ENCODE measurements around the gene ENPP4.
"Not testable (repeated sequence)": the region's sequence is repeated elsewhere in the genome, so short reads cannot be mapped to it uniquely, and the experiment has no call there.

The ENPP4 gene

DNA sequence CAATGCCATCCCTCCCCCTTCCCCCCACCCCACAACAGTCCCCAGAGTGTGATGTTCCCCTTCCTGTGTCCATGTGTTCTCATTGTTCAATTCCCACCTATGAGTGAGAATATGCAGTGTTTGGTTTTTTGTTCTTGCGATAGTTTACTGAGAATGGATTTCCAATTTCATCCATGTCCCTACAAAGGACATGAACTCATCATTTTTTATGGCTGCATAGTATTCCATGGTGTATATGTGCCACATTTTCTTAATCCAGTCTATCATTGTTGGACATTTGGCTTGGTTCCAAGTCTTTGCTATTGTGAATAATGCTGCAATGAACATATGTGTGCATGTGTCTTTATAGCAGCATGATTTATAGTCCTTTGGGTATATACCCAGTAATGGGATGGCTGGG, 1.5 kb downstream of the ENPP4 start:
- DNase-seq (ENCODE audit: low read depth in 3 of 3): not testable (repeated sequence)

DNA sequence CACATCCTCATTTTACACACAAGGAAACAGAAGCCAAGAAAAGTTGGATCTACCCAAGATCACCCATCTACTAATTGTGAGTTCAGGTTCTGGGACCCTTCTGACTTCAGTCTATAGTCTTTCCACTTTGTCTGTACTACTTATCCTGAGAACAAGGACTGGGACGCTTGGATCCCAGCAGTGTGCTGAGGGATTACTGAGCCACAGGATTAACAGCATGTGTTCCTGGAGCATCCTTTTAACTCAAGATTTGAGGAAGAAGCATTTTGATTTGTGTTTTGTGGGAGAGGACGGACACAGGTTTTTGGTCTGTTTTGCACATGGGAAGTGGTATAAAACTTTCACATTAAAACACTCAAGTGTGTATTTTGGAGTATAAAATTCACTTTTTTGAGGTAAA, 4.4 kb downstream of the ENPP4 start:
- DNase-seq (ENCODE audit: low read depth in 3 of 3): no peak

DNA sequence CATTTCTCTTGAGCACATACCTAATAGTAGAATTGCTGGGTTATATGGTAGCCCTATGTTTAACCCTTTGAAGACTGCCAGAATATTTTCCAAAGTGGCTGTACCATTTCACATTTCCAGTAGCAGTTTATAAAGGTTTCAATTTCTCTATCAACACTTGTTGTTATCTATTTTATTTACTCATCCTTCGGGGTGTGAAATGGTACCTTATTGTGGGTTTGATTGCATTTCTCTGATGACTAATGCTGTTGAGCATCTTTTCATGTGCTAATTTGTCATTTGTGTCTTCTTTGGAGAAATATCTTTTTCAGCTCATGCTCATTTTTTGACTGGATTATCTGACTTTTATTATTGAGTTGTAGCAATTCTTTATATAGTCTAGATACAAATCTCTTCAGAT, 5.4 kb downstream of the ENPP4 start:
- no peak for DNase-seq (ENCODE audit: low read depth in 3 of 3)

DNA sequence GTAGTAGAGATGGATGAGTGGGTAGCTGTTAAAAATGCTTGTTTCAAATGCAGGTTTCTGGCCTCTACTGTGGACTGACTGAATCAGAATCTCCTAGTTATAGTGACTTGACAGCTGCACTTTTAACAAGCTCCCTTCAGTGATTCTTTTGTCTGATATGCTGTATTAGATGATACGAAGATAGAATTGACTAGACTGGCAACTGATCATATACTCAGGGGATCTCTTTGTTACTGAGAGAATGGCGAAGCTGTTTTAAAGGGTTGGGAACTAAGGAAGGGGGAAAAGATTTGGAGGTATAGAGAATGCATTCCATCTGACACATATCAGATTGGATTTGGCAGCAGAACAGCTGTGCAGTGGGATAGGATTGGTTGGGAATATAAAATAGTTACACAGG, 7.0 kb downstream of the ENPP4 start:
- DNase-seq (ENCODE audit: low read depth in 3 of 3): no peak

DNA sequence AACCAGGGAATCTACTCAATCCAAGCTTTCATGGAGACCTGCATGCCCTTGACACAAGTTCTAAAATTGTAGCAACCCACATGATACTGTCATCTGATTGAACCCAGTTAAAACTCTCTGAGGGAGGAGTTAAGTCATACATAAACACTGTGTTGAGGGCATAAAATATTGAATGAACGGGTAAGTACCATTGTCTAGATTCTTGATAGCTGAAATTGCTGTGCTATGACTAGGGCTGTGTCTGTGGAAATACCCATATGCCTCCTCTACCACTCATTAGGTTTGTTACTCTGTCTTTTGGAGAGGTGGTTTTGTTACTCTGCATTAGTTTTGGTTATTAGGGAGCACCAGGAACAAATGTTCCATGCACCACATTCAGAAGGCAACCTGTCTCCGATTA, 7.6 kb downstream of the ENPP4 start:
- no peak for DNase-seq (ENCODE audit: low read depth in 3 of 3)

DNA sequence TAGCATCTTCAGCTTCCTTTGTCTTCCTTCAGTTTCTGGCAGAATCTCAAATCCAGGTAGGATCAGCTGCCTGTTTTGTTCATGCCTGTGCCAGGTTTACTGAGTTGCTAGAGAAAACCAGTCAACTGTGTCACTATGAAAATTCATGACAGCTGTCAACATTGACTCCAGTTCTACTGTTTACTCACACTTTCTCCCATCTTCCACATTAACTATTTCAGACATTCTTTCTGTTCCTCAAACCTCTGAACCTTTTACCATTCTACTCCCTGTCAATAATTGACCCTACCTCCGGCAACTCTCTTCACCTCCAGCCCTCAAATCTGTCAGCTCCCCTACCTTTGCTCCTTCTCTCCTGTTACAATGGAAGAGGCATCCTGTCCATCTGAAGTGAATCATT, 8.5 kb downstream of the ENPP4 start:
- DNase-seq (ENCODE audit: low read depth in 3 of 3): no peak

DNA sequence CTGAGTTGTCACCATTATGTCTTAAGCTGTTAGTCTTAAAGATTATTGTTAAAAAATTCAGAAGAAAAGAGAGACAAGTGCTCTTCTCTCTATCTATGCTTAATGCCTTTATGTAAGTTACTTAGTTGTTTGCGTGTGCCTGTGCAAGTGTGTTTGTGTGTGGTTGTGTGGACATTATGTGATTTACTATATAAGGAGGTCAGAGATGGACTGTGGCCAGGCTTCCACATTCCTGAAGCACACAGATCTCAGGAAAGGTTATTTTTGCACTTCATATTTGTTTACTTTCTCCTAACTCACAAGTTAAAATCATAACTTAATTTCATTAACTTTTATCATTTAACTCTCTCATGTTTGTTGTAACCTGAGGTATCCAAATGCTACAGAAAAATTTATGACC, 14.5 kb downstream of the ENPP4 start:
- no peak for DNase-seq (ENCODE audit: low read depth in 3 of 3)

DNA sequence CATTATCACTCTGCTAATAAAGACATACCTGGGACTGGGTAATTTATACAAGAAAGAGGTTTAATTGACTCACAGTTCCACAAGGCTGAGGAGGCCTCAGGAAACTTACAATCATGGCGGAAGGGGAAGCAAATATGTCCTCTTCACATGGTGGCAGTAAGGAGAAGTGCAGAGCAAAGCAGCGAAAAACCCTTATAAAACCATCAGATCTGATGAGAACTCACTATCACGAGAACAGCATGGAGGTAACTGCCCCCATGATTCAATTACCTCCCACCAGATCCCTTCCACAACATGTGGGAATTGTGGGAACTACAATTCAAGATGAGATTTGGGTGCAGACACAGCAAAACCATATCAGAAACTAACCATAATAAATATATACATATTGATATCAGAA, 19.3 kb downstream of the ENPP4 start:
- DNase-seq (ENCODE audit: low read depth in 3 of 3): not testable (repeated sequence)

DNA sequence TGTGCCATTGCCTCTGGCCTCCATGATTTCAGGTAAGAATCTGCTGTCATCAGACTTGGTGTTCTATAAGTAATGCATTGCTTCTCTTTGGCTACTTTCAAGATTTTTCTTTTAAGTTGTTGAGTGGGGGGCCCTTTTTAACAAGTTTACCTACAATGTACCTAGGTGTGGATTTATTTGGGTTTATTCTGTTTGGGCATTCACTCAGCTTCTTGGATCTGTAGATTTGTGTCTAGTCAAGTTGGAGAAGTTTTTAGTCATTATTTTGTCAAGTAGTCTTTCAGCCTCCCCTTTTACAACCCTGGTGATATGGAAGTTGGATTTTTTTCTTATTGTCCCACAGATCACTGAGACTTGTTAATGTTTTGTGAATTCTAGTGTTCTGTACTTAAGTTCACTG, 26.9 kb downstream of the ENPP4 start:
- DNase-seq (ENCODE audit: low read depth in 3 of 3): no peak

DNA sequence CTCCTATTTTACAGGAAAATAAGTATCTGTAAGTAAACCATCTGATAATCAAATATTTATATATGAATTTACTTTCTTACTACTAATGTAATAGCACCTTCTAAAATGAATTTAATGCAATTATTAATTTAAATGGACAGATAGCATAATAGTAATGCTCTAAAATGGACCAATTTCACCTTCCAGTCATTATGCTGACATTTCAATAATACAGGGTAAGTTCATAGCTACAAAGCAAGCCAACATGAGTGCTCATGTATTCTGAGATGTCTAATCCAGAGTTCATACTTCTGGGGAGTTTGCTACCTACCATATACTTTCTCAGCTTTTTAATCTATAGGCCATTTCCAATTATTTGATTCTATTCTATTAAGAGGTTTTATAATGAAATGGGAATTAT, 29.4 kb downstream of the ENPP4 start:
- no peak for DNase-seq (ENCODE audit: low read depth in 3 of 3)

DNA sequence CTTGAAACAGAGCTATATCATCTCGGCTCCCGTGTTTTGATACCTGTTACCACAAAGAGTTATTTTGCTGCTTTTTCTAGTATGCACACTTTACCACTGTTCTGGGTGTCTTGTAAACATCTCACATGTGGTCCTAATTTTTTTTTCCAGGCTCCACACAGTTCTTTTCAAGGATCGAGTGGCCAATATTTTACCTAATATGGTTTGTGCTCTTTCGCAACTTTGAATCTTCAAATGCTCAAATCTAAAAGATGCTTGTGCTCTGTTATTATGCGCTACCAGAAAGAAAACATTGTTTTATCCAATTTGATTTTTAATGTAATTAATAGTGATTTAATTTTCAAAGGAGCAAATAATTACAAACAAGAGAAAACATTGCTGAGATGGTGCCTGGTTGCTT, 30.3 kb downstream of the ENPP4 start:
- DNase-seq (ENCODE audit: low read depth in 3 of 3): no peak

DNA sequence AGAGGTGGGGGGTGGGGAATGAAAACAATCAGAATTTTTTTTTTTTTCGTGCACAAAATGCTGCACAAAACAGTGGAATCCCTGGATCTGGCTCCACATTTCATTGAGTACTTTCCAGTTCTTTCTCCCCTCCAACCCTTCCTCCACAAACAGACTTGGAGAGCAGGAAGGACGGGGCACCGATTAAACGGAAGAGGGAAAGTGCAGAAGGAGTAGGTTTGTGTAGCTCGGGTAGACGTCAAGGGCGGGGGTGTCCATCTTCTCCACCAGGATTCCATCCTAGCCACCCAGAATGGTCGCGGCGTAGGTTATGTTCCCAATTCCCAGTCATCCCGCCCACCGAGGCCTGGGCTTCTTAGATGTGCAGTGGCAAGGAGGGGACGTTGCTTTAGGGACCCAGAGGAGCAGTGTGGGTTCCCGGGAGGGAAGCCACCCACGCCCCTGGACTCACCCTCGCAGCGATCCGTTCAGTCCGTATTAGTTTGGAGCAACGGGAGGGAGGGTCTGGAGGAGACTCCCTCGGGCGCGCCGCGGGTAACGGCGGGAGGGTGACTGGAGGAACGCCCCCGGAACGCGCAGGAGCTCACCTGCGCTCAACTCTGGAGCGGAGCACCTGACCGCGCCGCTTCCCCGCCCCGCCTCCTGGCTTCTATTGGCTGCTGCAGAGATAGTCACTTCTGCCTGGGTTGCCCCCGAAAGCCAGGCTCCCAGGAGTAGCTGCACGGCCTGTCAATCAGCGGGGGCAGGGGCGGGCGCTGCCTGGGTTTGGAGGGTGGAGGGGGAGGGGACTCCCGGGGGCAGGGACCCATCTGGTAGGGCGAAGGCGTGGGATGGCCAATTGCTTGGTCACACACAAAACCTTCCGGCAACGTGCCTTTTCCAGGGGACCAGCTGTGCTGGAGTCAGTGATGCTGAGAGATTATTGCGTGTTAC, 40.8 kb downstream of the ENPP4 start, which contains the start of gene ENPP5:
TSS of gene ENPP5 (minus strand) at position 624 of the 933 bp plus-strand sequence. CDS start 2,718 bp downstream, outside the sequence.
- DNase-seq (ENCODE audit: low read depth in 3 of 3): peak; percentile 23 to 38 (median 26)

DNA sequence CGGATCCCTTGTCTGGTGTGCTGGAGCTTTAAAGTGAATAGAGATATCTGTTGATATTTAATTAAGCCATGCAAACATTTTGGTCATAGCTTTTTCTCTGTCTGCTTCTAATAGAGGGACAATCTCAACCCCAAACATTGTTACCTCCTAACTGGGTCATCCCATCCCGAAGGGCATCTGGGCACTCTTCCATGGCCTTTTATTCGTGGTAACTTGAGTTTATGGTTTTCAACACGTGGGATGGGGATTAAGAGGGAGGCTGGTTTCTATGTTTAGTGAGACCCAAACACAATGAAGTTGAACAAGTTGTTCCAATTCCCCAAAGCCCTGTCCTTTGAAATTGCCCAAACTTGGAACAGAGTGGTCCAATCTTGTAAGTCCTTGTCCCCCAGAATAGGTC, 42.4 kb downstream of the ENPP4 start:
- DNase-seq (ENCODE audit: low read depth in 3 of 3): no peak

DNA sequence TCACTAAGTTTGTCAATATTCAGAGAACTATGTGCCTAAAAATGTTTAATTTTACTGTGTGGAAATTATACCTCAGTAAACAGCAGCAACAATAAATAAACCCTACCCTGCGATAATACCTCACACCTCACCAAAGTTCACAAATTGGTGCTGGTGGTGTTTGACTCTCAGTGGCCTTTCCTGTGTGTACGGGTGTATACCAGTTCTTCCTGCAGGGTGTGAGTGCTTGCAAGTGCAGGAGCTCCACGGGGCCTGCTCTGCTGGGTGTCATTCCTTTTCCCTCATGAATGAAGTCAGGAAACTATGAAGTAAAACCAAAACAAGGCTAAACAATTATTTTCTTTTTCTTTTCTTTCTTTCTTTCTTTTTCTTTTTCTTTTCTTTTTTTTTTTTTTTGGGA, 45.1 kb downstream of the ENPP4 start:
- DNase-seq (ENCODE audit: low read depth in 3 of 3): no peak

DNA sequence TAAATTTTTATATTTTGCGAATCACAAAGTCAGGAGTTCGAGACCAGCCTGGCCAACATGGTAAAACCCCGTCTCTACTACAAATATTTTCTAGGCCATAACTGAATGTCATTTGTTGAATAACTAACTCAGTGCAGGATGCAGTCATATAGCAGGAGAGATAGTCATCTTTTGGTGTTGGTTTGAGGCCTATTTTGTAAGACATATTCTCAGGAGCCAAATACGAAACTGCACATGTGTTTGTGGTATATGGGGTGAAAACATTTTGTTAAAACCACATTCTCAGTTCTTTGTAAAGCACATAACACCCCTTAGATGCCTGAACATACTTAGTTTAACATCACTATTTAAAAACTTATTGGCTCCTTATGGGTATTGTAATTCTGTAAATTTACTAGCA, 45.7 kb downstream of the ENPP4 start:
- no peak for DNase-seq (ENCODE audit: low read depth in 3 of 3)

DNA sequence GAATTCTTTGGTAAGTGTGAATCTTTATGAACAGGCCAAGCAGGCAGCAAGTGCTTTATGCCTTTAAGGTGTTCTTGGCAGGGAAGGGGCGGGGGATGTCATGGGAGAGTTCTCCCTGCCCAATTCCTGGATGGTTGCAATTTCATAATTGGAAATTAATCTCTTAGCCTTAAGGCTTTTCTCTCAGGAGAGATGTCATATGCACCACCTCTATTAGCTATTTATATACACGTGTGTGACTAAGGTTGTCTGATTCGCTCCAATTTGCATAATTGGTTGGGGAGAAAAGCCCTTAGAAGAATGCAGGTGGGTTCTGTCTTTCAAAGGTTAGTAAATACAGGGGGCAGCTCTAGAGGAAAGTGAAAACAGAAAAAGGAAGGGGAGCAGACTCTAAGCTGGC, 46.2 kb downstream of the ENPP4 start:
- no peak for DNase-seq (ENCODE audit: low read depth in 3 of 3)

DNA sequence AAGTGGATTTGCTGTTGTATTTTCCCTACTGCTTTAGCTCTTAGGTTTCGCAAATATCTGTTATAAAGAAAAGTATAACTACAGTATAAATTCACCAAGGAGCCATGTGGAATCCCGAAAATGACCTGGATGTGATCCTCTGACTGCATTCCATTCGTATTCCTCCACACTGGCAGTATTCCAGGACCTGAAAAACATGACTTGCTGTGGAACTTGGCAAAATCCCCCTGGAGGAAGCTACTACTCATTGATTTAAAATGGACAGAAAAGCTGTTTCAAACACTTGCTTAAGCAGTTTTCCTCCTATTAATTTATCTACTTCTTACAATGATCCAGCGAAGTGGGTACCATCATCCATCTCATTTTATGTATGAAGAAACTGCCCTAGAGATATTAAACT, 54.3 kb downstream of the ENPP4 start:
- DNase-seq (ENCODE audit: low read depth in 3 of 3): no peak

DNA sequence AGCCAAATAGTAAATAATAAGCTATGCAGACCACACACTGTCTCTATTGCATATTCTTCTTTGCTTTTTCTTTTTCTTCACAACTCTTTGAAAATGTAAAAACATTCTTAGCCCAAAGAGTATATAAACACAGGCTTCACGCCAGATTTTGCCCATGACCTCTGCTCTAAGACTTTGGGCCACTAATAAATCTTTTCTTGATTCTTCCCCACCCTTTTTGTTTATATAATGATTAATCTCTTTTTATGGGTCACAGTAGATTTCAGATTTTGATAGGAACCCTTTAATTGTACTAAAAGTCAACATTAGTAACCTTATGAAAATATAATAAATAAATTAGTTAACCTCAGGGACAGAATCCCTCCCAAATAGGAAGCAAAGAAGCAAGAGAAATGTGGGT, 56.8 kb downstream of the ENPP4 start:
- DNase-seq (ENCODE audit: low read depth in 3 of 3): no peak

DNA sequence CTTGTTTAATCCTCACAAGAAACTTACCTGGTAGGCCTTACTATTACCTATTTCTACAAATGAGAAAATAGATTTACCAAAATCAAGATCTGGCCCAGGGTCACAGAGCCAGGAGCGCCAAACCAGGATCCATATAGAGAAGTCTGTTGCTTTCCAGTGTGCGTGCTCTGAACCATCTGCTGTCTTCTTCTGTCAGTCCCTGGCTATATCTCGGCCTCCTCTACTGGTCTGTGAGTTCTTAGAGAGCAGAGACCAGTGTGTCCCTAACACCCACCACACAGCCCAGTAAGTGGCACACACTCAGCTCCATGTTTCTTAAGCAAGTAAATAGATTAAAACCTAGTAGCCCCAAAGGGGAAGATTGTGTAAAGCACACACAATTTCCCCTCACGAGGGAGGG, 59.9 kb downstream of the ENPP4 start:
- no peak for DNase-seq (ENCODE audit: low read depth in 3 of 3)

DNA sequence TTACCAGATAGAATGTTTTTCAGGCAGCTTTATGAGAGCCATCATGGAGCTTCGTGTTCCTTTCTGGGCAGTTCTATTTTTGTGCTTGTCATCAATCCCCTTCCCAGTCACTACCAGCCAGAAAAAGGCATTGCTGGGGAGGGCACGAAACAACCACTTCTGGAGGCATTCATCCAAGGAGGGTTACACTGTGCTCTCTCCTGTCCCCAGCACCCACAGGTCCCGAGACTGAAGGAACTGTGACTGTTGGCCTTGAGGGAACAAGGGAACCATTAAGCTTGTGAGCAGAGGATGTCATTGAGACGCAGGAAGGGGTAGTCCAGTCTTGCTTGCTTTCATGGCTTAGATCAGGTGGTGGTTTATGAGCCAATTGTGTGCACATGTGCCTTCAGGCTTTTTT, 61.1 kb downstream of the ENPP4 start:
- no peak for DNase-seq (ENCODE audit: low read depth in 3 of 3)

DNA sequence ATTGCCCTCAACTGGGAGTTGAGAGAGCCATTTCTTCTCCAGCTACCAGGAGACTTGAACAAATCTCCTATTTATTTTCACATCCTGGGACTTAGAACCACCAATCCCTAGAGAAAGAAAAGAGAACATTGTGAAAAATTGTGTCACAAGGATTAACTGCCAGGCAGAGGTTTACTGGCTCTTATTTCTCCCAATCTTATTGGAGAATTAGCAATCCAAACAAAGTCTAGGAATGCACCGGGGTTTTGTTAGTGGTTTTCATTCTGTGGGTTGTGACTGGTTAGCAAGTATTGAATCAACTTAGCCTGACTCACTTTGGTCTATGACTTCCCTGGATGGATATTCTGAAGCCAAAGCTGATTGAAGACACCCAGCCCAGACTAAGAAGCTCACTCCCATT, 62.2 kb downstream of the ENPP4 start:
- no peak for DNase-seq (ENCODE audit: low read depth in 3 of 3)

All from stimulated activated CD4-positive, alpha-beta T cell treated with anti-CD3 and anti-CD28 coated beads, TNF-alpha, amount 100 ng/mL, for 4 hours (primary cell).